Osteoblast (primary cell): Measurements from ENCODE around the gene WDR5. TPM values are rescaled to one million over a fixed set of nuclear protein-coding genes. Genes with fewer than 3 reads are reported as not detected.

Source experiments
- DNase-seq: peaks from one replicate; pipeline ENCODE4 v3.0.0; 2011; ENCODE audit warnings: low spot score, mixed read lengths; ENCODE audit not compliant: insufficient read length; ENCODE audit errors: missing footprints
- H2AFZ ChIP-seq: 2 replicates; pipeline ENCODE4 v1.6.0; 2011; ENCODE audit warnings: mild to moderate bottlenecking, low read length
- H3K27ac ChIP-seq: 2 replicates; pipeline ENCODE4 v1.5.1; 2011; ENCODE audit warnings: mild to moderate bottlenecking, low read depth, low read length, moderate library complexity
- H3K27me3 ChIP-seq: 2 replicates; pipeline ENCODE4 v1.6.0; 2012; ENCODE audit warnings: mild to moderate bottlenecking, control low read depth, inconsistent platforms, low read length, moderate library complexity; ENCODE audit not compliant: insufficient read depth
- H3K36me3 ChIP-seq: 2 replicates; pipeline ENCODE4 v1.5.1; 2011; ENCODE audit warnings: mild to moderate bottlenecking, low read length, control low read depth, moderate library complexity; ENCODE audit not compliant: insufficient read depth
- H3K4me1 ChIP-seq: 2 replicates; pipeline ENCODE4 v1.5.1; 2011; ENCODE audit warnings: mild to moderate bottlenecking, low read length, control low read depth, moderate library complexity; ENCODE audit not compliant: insufficient read depth
- H3K4me2 ChIP-seq: 2 replicates; pipeline ENCODE4 v1.6.0; 2011; ENCODE audit warnings: mild to moderate bottlenecking, low read length; ENCODE audit not compliant: insufficient read depth
- H3K4me3 ChIP-seq: fragments of 200-600 bp; sonication (generic); 3 replicates; pipeline ENCODE4 v1.5.1; 2012; ENCODE audit warnings: mild to moderate bottlenecking, low read length, inconsistent platforms; ENCODE audit not compliant: insufficient read depth
- H3K79me2 ChIP-seq: 2 replicates; pipeline ENCODE4 v1.6.0; 2012; ENCODE audit warnings: mild to moderate bottlenecking, low read length, control low read depth, inconsistent platforms; ENCODE audit not compliant: insufficient read depth
- H3K9me3 ChIP-seq: 2 replicates; pipeline ENCODE4 v1.5.1; 2011; ENCODE audit warnings: low read depth, low read length, control low read depth
- H4K20me1 ChIP-seq: 2 replicates; pipeline ENCODE4 v1.6.0; 2012; ENCODE audit warnings: mild to moderate bottlenecking, low read length, control low read depth; ENCODE audit not compliant: insufficient read depth
- total RNA-seq: library from RNA; depleted of rRNA; stranded (reverse); fragments of >200 nt; gene quantifications from 2 replicates; pipeline ENCODE4 v1.2.3, GENCODE V29; 2012
- TF ChIP-seq, protein P1 (sequence below): IDR thresholded peaks from 2 replicates; pipeline ENCODE4 v1.5.1; 2011; ENCODE audit warnings: mild to moderate bottlenecking, low read depth, low read length, moderate library complexity; ENCODE audit errors: extremely low read depth

Gene WDR5
- total RNA-seq, 1 donor: 17.4 TPM

DNA sequence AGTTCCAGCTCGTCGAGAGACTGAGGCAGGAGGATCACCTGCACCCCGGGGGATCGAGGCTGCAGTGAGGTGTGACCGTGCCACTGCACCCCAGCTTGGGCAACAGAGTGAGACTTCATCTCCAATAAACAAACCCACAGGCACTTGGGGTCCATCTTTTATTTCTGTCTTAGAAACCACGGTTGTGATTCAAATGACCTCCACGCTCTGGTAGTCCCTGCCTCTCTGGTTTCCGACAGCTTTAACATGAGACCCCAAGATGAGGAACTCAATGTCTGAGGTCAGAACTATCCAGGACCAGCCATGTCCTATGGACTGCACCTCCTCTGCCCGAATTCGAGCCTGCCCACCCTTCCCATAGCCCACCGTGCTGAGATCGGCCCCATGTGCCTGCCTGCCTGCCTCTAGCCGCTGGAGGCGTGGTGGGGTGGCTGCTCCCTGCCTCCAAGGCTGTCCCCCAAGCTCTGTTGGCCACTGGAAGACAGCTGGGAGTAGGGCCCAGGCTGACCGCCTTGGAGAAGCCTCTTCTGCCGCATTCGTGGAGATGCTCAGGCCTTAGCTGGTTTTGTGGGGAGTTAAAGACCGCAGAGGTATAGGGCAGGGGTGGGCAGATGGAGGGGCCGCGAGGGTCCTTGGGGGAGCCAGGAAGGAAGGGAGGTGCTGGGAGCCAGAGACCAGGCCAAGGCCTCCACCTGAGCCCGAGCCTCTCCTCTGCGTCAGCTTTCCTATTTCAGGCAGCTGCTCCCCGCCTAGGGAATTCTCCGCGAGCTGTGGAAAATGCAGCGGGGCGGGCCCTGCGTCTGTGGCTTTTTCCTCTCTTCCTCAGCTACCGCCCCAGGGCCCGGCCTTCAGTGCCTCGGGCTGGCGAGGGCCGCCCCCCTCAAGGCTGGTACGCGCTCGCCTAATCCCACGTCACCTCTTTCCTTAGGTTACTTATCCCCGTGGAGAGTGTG lies 6.9 kb upstream of the WDR5 start:
- Histone ChIP-seq H3K27ac (no peak overlapping the region), H3K27me3 (peaks cover 4% of the 10 kb centered on the region), H3K9me3 (no peaks in the 10 kb centered on the region), H3K79me2 (no peaks in the 10 kb centered on the region), H3K4me2 (no peak overlapping the region), H4K20me1 (no peaks in the 10 kb centered on the region), H3K36me3 (no peaks in the 10 kb centered on the region), H3K4me3 (no peak overlapping the region), H3K4me1 (no peaks in the 10 kb centered on the region), H2AFZ (no peak overlapping the region)
- TF ChIP-seq, protein P1, sequence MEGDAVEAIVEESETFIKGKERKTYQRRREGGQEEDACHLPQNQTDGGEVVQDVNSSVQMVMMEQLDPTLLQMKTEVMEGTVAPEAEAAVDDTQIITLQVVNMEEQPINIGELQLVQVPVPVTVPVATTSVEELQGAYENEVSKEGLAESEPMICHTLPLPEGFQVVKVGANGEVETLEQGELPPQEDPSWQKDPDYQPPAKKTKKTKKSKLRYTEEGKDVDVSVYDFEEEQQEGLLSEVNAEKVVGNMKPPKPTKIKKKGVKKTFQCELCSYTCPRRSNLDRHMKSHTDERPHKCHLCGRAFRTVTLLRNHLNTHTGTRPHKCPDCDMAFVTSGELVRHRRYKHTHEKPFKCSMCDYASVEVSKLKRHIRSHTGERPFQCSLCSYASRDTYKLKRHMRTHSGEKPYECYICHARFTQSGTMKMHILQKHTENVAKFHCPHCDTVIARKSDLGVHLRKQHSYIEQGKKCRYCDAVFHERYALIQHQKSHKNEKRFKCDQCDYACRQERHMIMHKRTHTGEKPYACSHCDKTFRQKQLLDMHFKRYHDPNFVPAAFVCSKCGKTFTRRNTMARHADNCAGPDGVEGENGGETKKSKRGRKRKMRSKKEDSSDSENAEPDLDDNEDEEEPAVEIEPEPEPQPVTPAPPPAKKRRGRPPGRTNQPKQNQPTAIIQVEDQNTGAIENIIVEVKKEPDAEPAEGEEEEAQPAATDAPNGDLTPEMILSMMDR: no peak
- DNase-seq: peak; percentile 83

DNA sequence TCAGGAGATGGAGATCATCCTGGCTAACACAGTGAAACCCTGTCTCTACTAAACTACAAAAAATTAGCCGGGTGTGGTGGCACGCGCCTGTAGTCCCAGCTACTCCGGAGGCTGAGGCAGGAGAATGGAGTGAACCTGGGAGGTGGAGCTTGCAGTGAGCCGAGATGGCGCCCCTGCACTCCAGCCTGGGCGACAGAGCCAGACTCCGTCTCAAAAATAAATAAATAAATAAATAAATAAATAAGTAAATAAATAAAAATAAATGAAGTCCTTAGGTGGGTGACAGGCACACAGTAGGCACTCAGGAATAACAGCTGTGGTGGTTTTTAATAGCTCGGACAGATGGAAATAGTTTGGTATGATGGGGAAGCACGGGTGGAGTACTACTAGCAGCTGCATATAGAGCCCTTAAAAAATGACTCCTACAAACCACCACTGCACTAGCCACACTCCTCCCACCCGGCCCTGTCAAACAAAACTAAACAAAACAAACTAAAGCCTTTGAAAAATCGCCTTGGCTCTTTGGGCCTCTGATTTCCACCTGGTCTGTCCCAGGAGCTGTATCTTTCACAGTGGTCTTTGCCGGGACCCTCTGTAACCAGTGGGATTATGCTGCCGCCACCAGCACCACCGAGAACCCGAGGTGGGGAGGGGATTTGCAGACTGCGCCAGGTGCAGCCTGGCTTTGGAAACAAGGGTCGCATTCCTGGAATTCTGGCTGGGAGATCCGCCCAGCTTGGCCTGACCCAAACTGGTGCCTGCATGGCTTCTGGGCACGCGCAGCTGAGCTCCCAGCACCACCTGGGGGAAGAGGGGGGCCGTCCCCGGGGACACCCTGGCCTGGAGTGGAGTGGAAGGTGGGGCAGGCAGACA lies 5.1 kb upstream of the WDR5 start:
- Histone ChIP-seq H3K36me3 (no peaks in the 10 kb centered on the region), H2AFZ (peak overlapping the region; percentile 59), H3K27me3 (peaks cover 4% of the 10 kb centered on the region), H3K27ac (no peak overlapping the region), H3K4me1 (peaks cover 7% of the 10 kb centered on the region), H3K79me2 (peaks cover 3% of the 10 kb centered on the region), H3K9me3 (no peaks in the 10 kb centered on the region), H3K4me3 (no peak overlapping the region), H4K20me1 (no peaks in the 10 kb centered on the region), H3K4me2 (no peak overlapping the region)
- DNase-seq: peak; percentile 89
- TF ChIP-seq, protein P1: no peak

GRCh38 chr9:134131471-134132207 lies 4.2 kb upstream of the WDR5 start:
- peaks cover 8% of the 10 kb centered on the region for H3K79me2 ChIP-seq
- H4K20me1 ChIP-seq: peaks cover 2% of the 10 kb centered on the region
- TF ChIP-seq, protein P1: no peak
- H3K9me3 ChIP-seq: no peaks in the 10 kb centered on the region
- no peak overlapping the region for H2AFZ ChIP-seq
- no peak overlapping the region for H3K27ac ChIP-seq
- H3K4me3 ChIP-seq: no peak overlapping the region
- no peaks in the 10 kb centered on the region for H3K36me3 ChIP-seq
- peak; percentile 69 for DNase-seq
- H3K4me2 ChIP-seq: no peak overlapping the region
- H3K27me3 ChIP-seq: peaks cover 4% of the 10 kb centered on the region
- H3K4me1 ChIP-seq: peaks cover 8% of the 10 kb centered on the region
